GM18520 (cell line): ENCODE results near the gene EPAS1.

Source experiments
- ATAC-seq: cut with Tn5 transposase; IDR thresholded peaks from one replicate; pipeline ENCODE4 v1.9.1; 2021; ENCODE audit not compliant: unreplicated experiment

The EPAS1 gene

GRCh38 chr2:46337208-46337994, 40.2 kb downstream of the EPAS1 start:
- no peak for ATAC-seq

- no peak for ATAC-seq
Observed at GRCh38 chr2:46338674-46339073, 41.5 kb downstream of the EPAS1 start.

GRCh38 chr2:46339200-46339599, 42.0 kb downstream of the EPAS1 start:
- ATAC-seq, result no peak

DNA sequence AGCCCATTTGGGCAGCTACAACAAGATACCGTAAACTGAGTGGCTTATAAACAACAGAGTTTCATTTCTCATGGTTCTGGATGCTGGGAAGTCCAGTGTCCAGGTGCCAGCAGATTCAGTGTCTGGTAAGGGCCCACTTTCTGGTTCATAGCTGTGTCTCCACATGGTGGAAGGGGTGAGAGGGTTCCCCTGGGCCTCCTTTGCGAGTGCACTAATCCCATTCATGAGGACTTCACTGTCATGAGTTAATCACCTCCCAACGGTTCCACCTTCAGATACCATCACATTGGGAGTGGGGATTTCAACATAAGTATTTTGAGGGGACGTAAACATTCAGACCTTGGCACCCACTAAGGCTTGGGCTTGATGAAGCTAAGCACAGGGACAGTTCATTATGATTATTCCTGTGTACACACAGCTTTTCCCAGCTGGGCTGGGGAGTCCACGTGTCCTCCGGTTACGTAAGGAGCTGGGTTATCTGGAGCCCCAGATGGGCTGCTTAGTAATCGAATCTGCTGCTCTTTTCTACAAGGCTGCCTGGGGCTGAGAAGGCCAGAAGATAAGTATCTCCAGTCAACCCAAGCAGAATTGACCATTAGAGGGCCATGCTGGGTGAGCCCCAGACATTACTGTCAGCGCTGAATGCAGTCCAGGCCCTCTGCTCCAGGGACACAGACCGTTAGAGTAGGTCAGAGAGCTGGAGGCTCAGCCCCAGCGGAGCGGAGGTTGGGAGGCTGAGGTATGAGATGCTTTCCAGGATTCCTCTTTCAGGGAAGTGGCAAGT, 42.7 kb downstream of the EPAS1 start:
- no peak for ATAC-seq

DNA sequence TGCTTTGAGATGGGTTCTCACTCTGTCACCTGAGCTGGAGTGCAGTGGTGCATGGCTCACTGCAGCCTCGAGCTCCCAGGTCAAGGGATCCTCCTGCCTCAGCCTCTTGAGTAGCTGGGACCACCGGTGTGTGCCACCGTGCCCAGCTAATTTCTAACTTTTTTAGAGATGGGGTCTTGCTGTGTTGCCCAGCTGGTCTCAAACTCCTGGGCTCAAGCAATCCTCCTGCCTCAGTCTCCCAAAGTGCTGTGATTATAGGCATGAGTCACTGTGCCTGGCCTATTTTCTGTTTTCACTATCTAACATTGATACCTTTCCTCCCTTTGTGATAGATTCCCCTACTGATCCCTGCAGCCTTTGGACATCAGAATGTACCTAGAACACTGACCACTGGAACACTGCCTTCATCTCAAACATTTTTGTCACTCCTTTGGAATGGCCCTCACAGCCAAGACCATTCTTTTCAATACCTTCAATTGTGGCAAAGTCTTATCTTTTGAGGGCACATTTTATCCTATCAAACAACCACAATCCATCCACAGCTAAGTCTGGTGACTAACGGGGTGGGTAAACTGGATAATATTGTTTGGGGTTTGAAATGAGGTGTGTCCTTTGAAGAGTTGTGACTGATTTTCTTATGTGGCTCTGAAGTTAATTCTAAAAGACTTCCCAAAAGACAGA, 43.7 kb downstream of the EPAS1 start:
- ATAC-seq, result no peak

- no peak for ATAC-seq
Observed at GRCh38 chr2:46342566-46343315, 45.5 kb downstream of the EPAS1 start.

DNA sequence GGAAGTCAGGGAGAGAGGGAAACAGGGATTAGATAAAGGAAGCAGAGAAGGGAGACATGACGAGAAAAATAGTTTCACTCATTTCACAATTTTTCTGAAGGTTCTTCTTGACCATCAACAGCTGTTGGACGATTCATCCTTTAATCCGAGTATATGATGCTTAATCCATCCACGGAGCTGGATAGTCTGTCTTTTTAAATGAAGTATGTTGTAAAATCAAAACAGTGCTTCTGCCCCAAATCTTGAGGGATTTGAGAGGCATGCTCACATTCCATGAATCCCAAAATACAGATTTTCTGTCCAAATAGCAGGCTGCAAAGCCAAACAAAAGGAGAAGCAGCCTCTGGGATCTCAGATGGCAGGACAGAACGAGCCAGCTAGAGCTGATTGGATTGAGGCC, 47.5 kb downstream of the EPAS1 start:
- ATAC-seq, result no peak

DNA sequence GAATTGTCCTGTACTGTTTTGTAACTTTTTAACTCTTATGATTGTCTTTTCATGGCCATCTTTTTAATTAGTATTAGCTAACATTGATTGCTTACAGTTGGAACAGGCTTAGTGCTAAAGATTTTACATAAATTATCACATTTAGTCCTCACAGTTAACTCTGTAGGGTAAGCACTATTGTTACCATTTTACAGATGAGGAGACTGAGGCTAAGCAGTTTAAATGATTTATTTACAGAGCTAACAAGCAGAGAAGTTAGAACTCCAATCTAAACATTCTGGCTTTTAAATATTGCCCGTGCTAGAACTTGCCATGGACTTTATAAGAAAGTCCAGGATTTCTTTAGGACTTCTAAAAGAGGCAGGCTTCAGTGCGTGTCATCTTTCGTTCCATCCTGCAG, 48.6 kb downstream of the EPAS1 start:
- no peak for ATAC-seq

GRCh38 chr2:46346719-46347118, 49.5 kb downstream of the EPAS1 start:
- no peak for ATAC-seq

GRCh38 chr2:46347648-46348280, 50.6 kb downstream of the EPAS1 start:
- ATAC-seq, result no peak

DNA sequence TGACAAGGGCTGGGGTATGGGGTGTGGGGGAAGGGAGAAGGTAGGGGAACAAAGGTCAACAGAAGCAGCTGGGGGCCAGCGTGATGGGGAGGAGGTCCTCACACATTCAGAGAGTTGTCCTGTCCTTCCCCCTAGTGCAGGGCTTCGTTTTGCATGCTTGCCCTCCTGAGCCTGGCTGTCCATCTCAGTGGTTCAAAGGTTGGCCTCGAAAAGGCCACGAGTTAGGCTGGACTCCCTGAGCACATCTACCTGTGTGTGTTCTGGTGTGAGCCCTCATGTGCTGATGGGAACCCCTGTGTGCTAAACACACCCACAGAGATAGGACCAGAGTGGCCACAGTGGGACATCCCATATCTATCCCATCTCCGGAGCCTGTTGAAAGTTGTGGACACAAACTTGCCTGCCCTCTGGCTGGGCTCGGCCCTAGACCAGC, 51.9 kb downstream of the EPAS1 start:
- no peak for ATAC-seq

DNA sequence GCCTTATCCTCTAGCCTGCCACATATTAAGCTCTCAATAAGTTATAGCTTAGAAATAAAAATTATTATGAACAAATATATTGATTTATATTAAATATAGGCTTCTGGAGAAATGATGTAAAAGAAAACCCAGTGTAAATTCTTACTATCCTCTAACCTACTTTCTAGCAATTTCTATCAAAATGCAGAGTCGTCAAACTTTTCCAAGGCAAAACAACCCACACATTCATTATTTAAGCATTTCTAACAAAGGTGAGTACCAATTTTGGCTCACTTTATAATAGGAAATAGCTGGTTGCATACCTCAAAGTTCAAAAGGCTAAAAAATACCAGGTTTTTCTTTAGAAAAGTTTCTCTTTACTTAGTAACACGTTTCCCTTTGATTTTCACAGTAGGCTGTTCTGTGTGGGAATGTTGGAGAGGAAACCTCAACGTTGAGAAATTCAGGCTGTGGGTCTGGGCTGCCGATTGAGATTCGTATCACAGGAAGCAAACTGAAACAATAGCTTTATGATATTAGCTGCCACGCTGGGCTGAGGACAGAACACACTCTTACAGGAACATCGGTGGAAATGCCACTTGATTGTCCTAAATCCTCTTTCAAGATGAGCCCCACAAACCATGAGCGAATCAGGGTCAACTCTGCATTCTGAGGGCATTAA, 53.0 kb downstream of the EPAS1 start:
- no peak for ATAC-seq

GRCh38 chr2:46351098-46351749, 54.0 kb downstream of the EPAS1 start:
- ATAC-seq, result no peak

- no peak for ATAC-seq
Observed at GRCh38 chr2:46351750-46352138, 54.5 kb downstream of the EPAS1 start.

- no peak for ATAC-seq
Observed at GRCh38 chr2:46352621-46353020, 55.4 kb downstream of the EPAS1 start.

DNA sequence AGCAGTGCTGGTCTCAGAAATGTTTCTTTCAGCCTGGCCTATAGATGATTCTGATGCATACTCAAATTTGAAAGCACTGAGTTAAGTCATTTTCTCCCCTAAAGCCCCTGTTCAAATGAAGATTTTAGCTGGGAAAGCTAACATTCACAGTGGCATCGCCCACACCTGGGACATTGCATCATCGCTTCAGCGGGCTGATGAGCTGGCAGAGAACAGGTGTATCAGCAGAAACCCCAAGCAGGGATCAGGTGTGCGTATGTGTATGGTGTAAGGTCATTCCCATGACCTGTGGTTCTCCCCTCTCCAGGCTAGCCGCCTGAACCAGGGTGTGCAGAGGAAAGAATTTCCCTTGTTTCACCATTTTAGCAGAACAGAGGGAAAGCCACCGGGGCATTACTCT, 56.3 kb downstream of the EPAS1 start:
- no peak for ATAC-seq

DNA sequence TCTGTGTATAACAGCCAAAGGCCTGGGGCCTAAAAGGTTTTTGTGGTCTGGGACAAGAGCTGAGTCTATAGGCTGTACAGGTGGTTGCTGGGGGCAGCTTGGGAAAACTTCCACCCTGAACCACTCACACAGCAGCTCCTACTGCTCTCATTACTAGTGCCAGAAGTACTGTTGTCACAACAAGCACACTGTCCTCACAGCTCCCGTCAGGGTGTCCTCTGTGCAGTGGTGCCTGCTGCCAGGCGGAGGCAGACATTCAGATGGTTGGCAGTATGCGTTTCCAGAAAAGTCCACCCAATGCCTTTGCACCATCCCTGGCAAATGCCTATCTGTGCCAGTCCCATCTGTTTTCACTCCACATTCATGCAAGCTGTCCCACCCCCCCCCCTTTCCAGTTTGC, 58.5 kb downstream of the EPAS1 start:
- ATAC-seq, result no peak

GRCh38 chr2:46356991-46357390, 59.8 kb downstream of the EPAS1 start:
- no peak for ATAC-seq

GRCh38 chr2:46358713-46359112, 61.5 kb downstream of the EPAS1 start:
- ATAC-seq, result no peak

DNA sequence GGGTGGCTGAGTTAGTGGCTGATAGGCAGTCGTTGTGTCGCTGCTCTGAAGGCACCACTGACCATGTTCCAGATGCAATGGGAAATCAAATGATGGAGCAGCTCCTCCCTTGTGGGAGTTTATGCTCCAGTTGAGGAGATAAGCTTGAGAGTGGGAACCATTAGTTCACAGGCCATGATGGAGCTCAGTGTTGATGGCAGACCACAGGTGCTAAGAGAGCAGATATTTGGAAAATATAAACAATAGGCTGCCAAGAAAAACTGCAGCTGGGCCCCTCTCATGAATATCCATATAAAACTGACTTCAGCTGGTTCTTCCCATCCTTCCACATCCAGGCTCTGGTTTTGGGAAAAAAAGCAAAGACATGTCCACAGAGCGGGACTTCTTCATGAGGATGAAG, 63.1 kb downstream of the EPAS1 start:
- no peak for ATAC-seq
